Measurements from ENCODE around the gene LIMK1.

DNA sequence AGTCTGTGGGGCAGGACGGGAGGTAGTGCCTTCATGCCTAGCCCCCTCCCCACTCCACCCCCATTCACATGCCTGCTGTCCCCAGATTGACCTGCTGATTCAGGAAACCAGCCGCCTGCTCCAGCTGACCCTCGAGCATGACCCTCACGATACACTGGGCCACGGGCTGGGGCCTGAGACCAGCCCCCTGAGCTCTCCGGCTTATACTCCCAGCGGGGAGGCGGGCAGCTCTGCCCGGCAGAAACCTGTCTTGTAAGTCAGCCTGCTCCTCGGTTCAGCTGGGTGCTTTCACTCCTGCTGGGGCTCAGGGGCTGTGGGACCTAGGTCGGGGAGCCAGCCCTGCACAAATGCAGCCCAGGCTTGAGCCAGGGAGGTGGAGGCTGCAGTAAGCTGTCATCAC lies 22.4 kb downstream of the LIMK1 start:
- no peak for TF ChIP-seq CHD2 (IDR thresholded peaks at IDR 0.05; ENCODE audit: low read length, partially characterized antibody)
- TF ChIP-seq POLR2AphosphoS2 (conservative IDR thresholded peaks at IDR 0.05; ENCODE audit: low read length) = no peak
- TF ChIP-seq SREBF2 (IDR thresholded peaks at IDR 0.05) = no peak
- no peak for TF ChIP-seq HDAC2 (IDR thresholded peaks at IDR 0.05)
- no peak for TF ChIP-seq PHF8 (IDR thresholded peaks at IDR 0.05; ENCODE audit: borderline replicate concordance, low read depth)
- no peak for TF ChIP-seq JUN (IDR thresholded peaks at IDR 0.05)
